GM12874 (cell line): Measurements from ENCODE around the gene OR52A5.

Experiments
- TF ChIP-seq, protein P1 (sequence below): IDR thresholded peaks from 2 replicates; pipeline ENCODE4 v1.5.1; 2011; ENCODE audit warnings: low read depth, mild to moderate bottlenecking, control low read depth, low read length, moderate library complexity; ENCODE audit not compliant: insufficient read depth

OR52A5 gene

DNA sequence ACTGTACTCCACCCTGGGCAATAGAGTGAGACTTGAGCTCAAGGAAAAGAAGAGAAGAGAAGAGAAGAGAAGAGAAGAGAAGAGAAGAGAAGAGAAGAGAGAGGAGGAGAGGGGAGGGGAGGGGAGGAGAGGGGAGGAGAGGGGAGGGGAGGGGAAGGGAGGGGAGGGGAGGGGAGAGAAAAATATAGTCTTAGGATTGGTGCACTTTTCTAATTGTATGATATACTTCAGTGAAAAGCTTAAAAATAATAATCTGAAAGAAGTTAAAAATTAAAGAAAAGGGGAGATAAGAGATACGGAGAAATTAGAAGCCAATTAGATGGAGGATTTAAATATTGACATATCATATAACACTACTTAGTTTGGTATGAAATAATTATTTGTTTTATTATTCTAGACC lies 19.3 kb downstream of the OR52A5 start:
- TF ChIP-seq, protein P1, sequence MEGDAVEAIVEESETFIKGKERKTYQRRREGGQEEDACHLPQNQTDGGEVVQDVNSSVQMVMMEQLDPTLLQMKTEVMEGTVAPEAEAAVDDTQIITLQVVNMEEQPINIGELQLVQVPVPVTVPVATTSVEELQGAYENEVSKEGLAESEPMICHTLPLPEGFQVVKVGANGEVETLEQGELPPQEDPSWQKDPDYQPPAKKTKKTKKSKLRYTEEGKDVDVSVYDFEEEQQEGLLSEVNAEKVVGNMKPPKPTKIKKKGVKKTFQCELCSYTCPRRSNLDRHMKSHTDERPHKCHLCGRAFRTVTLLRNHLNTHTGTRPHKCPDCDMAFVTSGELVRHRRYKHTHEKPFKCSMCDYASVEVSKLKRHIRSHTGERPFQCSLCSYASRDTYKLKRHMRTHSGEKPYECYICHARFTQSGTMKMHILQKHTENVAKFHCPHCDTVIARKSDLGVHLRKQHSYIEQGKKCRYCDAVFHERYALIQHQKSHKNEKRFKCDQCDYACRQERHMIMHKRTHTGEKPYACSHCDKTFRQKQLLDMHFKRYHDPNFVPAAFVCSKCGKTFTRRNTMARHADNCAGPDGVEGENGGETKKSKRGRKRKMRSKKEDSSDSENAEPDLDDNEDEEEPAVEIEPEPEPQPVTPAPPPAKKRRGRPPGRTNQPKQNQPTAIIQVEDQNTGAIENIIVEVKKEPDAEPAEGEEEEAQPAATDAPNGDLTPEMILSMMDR, result no peak

DNA sequence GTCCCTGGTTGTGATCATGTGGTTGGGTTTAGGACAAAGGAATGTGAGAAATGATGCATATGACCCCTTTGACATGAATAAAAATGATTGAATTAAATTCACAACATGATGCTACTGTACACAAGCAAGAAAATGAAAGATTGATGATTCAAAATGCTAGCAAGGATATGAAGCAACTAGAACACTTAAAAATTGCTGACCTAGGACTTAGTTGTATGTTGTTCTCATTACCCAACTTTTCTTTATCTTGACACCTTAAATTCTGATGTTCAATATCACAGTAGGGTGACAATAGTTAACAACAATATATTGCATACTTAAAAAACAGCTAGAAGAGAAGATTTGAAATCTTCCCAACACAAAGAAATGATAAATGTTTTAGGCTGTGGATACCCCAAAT lies 20.6 kb downstream of the OR52A5 start:
- TF ChIP-seq, protein P1, result no peak

DNA sequence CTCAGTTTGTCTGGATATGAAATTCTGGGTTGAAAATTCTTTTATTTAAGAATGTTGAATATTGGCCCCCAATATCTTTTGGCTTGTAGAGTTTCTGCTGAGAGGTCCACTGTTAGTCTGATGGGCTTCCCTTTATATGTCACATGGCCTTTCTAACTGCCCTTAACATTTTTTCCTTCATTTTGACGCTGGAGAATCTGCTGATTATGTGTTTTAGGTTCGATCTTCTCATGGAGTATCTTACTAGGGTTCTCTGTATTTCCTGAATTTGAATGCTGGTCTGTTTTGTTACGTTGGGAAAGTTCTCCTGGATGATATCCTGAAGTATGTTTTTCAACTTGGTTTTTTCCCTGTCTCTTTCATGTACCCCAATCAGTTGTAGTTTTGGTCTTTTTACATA lies 22.8 kb downstream of the OR52A5 start:
- TF ChIP-seq, protein P1, result no peak

DNA sequence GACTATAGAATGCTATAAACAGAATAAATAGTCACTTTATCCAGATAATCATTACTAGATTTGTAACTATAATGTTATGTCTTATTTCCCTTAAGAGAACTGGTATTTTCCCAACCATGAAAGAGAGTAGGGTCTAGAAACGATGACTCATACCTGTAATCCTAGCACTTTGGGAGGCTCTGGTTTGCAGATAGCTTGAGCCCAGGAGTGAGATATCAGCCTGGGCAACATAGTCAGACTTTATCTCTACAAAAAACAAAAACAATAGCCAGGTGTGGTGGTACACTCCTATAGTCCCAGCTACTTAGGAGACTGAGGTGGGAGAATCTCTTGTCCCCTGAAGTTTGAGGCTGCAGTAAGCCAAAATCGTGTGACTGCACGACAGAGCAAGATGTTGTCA lies 30.9 kb downstream of the OR52A5 start:
- TF ChIP-seq, protein P1, result no peak

DNA sequence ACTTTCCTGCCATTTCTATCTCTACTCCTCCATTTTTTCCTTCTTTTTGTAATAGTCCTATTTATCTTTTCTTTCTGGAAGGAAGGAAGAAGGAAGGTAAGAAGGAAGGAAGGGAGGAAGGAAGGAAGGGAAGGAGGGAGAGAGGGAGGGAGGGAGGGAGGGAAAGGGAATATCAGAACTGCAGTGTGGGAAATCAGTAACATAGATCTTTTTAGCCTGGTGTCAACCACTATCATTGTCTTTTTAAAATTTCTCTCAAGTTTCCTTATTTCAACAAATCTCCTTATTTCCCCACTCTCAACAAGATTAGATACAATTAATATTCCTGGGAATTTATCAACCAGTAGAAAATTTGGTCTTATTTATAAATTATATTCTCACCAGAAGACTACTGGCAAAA lies 35.1 kb downstream of the OR52A5 start:
- TF ChIP-seq, protein P1, result no peak

DNA sequence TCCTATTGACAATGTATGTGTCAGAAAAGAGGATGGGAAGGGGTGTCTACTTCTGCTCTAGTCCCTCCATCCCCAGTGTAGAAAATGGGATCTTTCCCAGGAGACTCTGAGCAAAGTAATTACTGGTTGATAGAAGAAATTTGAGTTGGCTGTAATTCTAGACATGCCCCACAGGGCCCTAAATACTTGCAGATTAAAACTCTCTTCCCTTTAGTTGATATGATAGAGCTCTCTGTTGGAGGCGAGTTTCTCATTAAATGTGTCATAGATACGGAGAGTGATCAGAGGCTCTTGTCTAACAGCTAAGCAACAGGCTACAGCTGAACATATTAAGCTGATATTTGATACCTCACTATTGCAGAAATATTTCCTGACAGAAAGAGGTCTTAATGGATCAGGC lies 35.9 kb downstream of the OR52A5 start:
- TF ChIP-seq, protein P1, result no peak

DNA sequence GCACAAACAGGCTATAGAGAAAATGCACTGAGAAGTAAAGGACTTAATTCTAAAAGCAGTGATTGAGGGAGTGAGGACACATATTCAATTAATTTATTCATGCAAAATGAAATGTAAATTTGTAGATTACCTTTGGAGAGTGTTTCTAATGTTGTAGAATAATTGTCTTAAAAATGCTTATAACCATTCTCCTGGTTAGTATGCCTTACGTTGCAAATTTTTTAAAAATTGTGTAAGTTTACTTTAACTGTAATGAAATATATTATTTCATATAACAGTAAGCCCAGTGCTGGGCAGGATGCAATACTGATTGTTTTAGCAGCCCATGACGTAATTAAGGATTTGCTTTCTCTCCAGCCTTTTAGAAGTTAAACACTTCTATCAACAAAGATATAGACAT lies 42.1 kb downstream of the OR52A5 start:
- TF ChIP-seq, protein P1, result no peak
